Measurements from ENCODE around the gene SFMBT2.

DNA sequence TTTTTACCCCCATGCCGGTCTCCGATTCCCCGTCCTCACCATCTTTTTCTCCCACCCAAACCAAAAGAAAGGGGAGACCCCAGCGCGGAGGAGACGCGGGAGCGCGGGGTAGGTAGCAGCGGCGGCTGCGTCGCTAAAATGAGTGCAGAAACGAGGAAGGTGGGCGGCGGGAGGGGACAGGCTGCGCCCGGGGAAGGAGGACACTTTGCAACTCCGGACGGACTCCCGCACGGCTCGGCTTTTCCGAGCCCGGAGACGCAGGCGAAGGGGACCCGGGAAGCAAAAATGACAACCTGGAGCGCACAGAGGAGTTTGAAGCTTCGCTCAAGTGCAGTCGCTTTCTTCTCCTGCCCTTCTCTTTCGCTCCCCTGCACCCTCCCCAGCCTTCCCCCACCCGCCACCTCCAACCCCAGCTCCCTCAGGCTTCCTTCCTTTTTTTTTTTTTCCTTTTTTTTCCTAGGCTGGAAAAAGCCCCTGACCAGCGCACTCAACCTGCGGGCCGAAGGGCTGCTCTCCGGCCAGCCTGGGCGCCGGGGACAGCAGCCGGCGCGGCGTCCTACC lies 453 bp downstream of the SFMBT2 start:
- no peak for TF ChIP-seq RFX5 (IDR thresholded peaks at IDR 0.05; ENCODE audit: low read depth, low read length)
- TF ChIP-seq, protein P1, sequence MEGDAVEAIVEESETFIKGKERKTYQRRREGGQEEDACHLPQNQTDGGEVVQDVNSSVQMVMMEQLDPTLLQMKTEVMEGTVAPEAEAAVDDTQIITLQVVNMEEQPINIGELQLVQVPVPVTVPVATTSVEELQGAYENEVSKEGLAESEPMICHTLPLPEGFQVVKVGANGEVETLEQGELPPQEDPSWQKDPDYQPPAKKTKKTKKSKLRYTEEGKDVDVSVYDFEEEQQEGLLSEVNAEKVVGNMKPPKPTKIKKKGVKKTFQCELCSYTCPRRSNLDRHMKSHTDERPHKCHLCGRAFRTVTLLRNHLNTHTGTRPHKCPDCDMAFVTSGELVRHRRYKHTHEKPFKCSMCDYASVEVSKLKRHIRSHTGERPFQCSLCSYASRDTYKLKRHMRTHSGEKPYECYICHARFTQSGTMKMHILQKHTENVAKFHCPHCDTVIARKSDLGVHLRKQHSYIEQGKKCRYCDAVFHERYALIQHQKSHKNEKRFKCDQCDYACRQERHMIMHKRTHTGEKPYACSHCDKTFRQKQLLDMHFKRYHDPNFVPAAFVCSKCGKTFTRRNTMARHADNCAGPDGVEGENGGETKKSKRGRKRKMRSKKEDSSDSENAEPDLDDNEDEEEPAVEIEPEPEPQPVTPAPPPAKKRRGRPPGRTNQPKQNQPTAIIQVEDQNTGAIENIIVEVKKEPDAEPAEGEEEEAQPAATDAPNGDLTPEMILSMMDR (conservative IDR thresholded peaks at IDR 0.05; ENCODE audit: low read depth, low read length) = no peak
- TF ChIP-seq POLR2A (IDR thresholded peaks at IDR 0.05; ENCODE audit: low read depth, low read length) = no peak
- TF ChIP-seq CEBPB (IDR thresholded peaks at IDR 0.05; ENCODE audit: low read depth, low read length) = no peak
- no peak for TF ChIP-seq MAFK (IDR thresholded peaks at IDR 0.05; ENCODE audit: low read depth, low read length)
- TF ChIP-seq, protein P2, sequence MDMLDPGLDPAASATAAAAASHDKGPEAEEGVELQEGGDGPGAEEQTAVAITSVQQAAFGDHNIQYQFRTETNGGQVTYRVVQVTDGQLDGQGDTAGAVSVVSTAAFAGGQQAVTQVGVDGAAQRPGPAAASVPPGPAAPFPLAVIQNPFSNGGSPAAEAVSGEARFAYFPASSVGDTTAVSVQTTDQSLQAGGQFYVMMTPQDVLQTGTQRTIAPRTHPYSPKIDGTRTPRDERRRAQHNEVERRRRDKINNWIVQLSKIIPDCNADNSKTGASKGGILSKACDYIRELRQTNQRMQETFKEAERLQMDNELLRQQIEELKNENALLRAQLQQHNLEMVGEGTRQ (IDR thresholded peaks at IDR 0.05; ENCODE audit: low read depth, low read length) = no peak
- no peak for TF ChIP-seq MAZ (IDR thresholded peaks at IDR 0.05; ENCODE audit: borderline replicate concordance, low read depth, low read length)
- TF ChIP-seq FOS (IDR thresholded peaks at IDR 0.05; ENCODE audit: low read depth, low read length) = no peak
- TF ChIP-seq BHLHE40 (IDR thresholded peaks at IDR 0.05; ENCODE audit: low read depth, low read length) = no peak

Data from IMR-90 (cell line).